Measurements from ENCODE around the gene KCNK10. TPM values are rescaled to one million over a fixed set of nuclear protein-coding genes. Genes with fewer than 3 reads are reported as not detected.

KCNK10 gene
- total RNA-seq, 4 donors from 2014 or later, result not detected

DNA sequence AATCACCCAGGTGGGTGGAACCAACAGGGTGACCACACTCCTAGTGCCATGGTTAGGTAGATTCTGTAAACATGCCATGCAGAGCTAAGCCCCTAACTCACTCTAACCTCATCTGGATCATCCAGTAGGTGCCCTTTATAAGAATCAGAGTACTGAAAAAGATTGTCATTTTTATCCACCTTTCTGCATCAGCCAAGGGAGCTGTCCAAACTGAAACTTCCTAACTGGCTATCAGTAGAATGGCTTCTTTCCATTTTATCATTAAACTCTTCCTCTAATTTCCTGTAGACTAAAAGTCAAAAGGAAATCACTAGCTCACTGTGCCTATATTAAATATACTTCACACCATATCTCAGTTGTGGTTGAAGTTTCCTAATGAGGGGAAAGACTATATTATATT is 6.5 kb downstream of the KCNK10 start:
- in situ Hi-C loops (cut with MboI; ENCODE audit: low sequenced_read_pairs in 4 of 4), result no loop called here
- H3K4me3 ChIP-seq, result no peak overlapping the region
- no peaks in the 10 kb centered on the region for H3K4me1 ChIP-seq
- intact Hi-C loops (cut with DNase I; ENCODE audit: low total_unique reads), result no loop called here
- no peaks in the 10 kb centered on the region for H3K9me3 ChIP-seq
- ATAC-seq, result no peak
- no peak for DNase-seq
- H3K27me3 ChIP-seq, result peaks cover 8 to 18% (median 17%) of the 10 kb centered on the region in 3 donors
- H3K36me3 ChIP-seq, result no peaks in the 10 kb centered on the region
- H3K27ac ChIP-seq, result no peak overlapping the region
- TF ChIP-seq, protein P1, sequence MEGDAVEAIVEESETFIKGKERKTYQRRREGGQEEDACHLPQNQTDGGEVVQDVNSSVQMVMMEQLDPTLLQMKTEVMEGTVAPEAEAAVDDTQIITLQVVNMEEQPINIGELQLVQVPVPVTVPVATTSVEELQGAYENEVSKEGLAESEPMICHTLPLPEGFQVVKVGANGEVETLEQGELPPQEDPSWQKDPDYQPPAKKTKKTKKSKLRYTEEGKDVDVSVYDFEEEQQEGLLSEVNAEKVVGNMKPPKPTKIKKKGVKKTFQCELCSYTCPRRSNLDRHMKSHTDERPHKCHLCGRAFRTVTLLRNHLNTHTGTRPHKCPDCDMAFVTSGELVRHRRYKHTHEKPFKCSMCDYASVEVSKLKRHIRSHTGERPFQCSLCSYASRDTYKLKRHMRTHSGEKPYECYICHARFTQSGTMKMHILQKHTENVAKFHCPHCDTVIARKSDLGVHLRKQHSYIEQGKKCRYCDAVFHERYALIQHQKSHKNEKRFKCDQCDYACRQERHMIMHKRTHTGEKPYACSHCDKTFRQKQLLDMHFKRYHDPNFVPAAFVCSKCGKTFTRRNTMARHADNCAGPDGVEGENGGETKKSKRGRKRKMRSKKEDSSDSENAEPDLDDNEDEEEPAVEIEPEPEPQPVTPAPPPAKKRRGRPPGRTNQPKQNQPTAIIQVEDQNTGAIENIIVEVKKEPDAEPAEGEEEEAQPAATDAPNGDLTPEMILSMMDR (IDR thresholded peaks at IDR 0.05 in 4 of 5, conservative IDR thresholded peaks at IDR 0.05 in 1 of 5), result no peak
- TF ChIP-seq POLR2A (IDR thresholded peaks at IDR 0.05), result no peak

- no peak for TF ChIP-seq POLR2A (IDR thresholded peaks at IDR 0.05)
- TF ChIP-seq, protein P1 (IDR thresholded peaks at IDR 0.05 in 4 of 5, conservative IDR thresholded peaks at IDR 0.05 in 1 of 5), result no peak
- no peak overlapping the region for H3K27ac ChIP-seq
- peaks cover 0 to 3% (median 0%) of the 10 kb centered on the region in 3 donors for H3K27me3 ChIP-seq
- H3K9me3 ChIP-seq, result no peaks in the 10 kb centered on the region
- in situ Hi-C loops (cut with MboI; ENCODE audit: low sequenced_read_pairs in 4 of 4), result no loop called here
- intact Hi-C loops (cut with DNase I; ENCODE audit: low total_unique reads), result no loop called here
- no peak overlapping the region for H3K4me3 ChIP-seq
- DNase-seq (no peak), ATAC-seq (no peak)
- no peaks in the 10 kb centered on the region for H3K36me3 ChIP-seq
- H3K4me1 ChIP-seq, result no peaks in the 10 kb centered on the region
Observed at GRCh38 chr14:88312257-88312656, 10.8 kb downstream of the KCNK10 start.

GRCh38 chr14:88311780-88312179 is 11.3 kb downstream of the KCNK10 start:
- H3K4me1 ChIP-seq, result no peaks in the 10 kb centered on the region
- H3K4me3 ChIP-seq, result no peak overlapping the region
- no peak for ATAC-seq
- H3K9me3 ChIP-seq, result no peaks in the 10 kb centered on the region
- no peak for DNase-seq
- in situ Hi-C loops (cut with MboI; ENCODE audit: low sequenced_read_pairs in 4 of 4) (no loop called here), intact Hi-C loops (cut with DNase I; ENCODE audit: low total_unique reads) (no loop called here)
- peaks cover 0 to 3% (median 0%) of the 10 kb centered on the region in 3 donors for H3K27me3 ChIP-seq
- TF ChIP-seq, protein P1 (IDR thresholded peaks at IDR 0.05 in 4 of 5, conservative IDR thresholded peaks at IDR 0.05 in 1 of 5), result no peak
- TF ChIP-seq POLR2A (IDR thresholded peaks at IDR 0.05), result no peak
- no peaks in the 10 kb centered on the region for H3K36me3 ChIP-seq
- no peak overlapping the region for H3K27ac ChIP-seq

GRCh38 chr14:88310449-88310848 is 12.6 kb downstream of the KCNK10 start:
- ATAC-seq, result no peak
- intact Hi-C loops (cut with DNase I; ENCODE audit: low total_unique reads), result no loop called here

More at GRCh38 chr14:88310449-88310848, 12.6 kb downstream of the KCNK10 start:
- no peak for DNase-seq
- Histone ChIP-seq H3K4me3 (no peak overlapping the region), H3K4me1 (no peaks in the 10 kb centered on the region), H3K27me3 (no peaks in the 10 kb centered on the region), H3K27ac (no peak overlapping the region), H3K9me3 (no peaks in the 10 kb centered on the region), H3K36me3 (no peaks in the 10 kb centered on the region)
- in situ Hi-C loops (cut with MboI; ENCODE audit: low sequenced_read_pairs in 4 of 4), result no loop called here
- TF ChIP-seq, protein P1 (IDR thresholded peaks at IDR 0.05 in 4 of 5, conservative IDR thresholded peaks at IDR 0.05 in 1 of 5), result no peak

All from gastrocnemius medialis (tissue), 4 donors.